GM12801 (cell line): ENCODE results near the gene SH3D21.

Source experiments
- TF ChIP-seq, protein P1 (sequence below): IDR thresholded peaks from one replicate; pipeline ENCODE4 v1.5.1; 2011; ENCODE audit warnings: control low read depth; ENCODE audit not compliant: insufficient read length; ENCODE audit errors: extremely low read depth

Gene SH3D21

DNA sequence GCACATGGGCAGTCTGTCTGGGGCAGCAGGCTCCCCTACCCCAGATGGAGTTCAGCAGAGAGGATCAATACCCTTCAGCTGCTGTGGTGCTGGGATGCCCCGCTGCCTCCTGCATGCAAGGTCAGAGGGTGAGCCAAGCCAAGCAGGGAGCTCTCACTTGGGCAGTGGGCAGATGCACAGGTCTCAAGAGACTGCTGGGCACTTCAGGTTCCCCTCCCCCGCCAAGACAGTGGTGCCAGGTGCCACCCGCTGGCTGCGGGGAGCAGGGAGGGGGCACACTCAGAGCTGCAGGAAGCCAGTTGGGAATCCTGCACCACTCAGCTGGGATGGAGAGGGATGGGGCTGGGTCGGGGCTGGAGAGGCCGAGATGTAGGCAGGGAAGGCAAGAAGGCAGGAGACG is 33.0 kb downstream of the SH3D21 start:
- TF ChIP-seq, protein P1, sequence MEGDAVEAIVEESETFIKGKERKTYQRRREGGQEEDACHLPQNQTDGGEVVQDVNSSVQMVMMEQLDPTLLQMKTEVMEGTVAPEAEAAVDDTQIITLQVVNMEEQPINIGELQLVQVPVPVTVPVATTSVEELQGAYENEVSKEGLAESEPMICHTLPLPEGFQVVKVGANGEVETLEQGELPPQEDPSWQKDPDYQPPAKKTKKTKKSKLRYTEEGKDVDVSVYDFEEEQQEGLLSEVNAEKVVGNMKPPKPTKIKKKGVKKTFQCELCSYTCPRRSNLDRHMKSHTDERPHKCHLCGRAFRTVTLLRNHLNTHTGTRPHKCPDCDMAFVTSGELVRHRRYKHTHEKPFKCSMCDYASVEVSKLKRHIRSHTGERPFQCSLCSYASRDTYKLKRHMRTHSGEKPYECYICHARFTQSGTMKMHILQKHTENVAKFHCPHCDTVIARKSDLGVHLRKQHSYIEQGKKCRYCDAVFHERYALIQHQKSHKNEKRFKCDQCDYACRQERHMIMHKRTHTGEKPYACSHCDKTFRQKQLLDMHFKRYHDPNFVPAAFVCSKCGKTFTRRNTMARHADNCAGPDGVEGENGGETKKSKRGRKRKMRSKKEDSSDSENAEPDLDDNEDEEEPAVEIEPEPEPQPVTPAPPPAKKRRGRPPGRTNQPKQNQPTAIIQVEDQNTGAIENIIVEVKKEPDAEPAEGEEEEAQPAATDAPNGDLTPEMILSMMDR = no peak

DNA sequence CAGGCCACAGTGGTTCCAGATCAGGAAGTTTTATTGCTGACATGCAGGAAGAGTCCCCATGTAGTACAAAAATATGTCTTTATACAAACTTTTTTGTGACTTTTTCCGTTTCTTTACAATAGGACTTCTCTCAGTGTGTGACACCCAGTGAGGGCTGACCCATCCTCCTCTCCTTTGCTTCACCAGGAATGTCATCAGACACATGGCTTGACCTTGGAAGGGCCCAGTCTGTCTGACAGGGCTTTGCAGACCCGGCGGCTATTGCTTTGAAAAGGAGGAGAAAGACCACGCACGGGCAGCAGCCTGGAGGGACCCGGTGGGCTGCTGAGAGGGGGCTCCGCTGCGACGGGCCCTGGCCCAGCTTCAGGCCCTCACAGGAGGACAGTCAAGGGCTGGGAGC is 33.4 kb downstream of the SH3D21 start:
- TF ChIP-seq, protein P1 = no peak

DNA sequence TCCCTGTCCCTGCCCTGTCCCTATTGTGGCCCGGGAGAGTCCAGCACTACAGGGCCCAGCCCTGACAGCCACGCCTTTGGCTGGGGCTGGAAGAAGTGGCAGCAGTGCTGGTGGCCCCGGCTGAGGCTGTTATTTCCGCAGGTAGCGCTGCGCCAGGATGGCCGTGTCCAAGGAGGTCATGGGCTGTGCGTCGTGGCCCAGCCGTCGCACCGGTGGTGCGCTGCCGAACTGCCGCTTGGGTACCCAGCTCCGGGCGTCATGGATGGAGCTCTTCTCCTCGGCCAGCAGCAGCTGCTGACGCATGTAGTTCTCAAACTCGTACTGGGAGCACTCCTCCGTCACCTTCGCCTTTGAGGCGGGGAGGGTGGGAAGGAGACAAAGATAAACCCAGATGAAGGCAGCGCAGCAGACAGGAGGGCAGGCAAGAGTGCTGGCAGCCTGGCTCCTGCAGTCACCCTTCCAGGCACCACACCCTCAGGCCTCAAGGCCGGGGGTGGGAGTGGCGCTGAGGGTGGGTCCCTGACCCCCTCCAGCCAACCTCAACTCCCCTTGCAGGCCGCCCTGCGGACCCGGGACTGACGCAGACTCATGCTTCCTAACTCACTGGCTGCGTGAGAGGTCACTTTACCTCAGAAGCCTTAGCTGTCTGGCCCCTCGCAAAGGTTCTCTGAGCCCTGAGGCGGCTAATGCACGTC is 35.6 kb downstream of the SH3D21 start:
- TF ChIP-seq, protein P1 = no peak

DNA sequence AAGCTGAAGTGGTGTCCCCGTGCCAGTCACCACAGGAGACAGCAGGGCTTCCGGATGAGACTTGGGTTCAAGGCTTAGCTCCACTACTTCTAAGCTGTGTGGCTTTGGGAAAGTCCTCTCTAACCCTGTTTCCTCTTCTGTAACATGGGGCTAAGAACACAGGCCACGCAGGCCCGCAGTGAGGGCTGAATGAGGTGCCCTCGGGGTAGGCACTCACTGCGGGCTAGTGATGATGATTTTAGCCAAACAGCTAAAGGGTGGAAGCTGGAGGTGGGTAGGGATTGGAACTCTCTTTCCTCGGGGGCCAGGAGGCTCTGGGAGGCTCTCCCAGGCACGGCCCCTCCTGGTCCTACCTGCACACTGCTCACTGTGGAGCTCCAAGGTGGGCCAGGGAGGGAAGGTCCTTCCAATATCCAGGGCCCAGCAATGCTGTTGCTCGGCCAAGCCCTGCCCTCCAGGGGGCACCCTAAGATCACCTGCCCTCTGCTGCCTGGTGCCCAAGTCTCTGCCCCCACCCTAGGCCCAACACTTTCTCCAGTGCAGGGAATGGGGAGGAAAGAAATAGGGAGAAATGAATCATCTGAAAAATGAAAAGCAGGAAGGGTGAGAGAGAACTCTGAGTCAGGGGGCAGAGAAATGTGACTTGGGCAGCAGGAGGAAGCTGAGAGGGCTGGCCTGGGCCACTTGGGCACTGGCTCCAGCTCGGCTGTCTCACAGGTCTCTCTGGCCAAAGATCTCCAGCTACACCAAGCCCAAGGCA is 36.4 kb downstream of the SH3D21 start:
- TF ChIP-seq, protein P1 = no peak

DNA sequence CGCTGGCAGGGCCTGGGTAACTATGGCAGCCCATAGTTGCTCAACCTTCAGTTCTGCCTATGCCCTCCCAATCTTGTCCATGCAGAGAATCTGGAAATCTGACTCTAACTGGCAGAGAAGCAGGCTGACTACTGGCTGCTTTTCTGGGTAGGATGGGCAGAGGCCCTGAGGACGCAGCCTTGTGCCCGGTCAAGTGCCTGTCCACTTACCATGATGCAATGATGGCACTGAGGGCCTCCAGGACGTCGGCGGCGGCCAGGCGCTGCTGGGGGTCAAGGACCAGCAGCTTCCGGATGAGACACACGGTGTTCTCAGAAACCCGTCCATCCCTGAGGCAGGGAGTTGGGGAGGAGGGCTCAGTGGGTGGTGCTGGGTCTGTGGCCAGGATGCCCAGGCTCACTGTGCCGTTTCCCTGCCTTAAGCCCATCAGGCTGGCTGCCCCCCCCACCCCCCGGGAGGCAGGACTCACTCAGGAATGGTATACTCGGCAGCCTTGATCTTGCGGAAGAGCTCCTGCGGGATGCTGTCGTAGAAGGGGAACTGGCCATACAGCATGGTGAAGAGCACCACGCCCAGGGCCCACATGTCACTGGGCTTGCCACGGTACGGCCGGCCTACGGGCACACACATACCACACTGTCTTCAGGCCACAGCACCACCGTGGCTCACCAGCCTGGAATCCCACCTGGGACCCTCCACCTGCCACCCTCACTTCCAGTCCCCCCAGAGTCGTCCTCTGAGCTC is 37.7 kb downstream of the SH3D21 start:
- TF ChIP-seq, protein P1 = no peak

DNA sequence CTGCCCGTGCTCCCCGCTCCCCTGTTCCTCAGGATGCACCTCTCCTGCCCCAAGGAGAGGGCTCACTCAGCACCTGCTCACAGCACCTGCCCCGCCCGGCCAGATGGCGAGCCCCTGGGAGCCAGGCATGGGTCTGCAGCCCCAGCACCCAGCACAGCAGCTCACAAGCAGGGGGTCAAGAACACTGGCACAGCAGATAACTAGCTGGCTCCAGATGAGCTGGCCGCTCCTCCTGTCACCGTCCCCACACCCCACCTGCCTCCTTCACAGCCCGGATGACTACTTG is 38.2 kb downstream of the SH3D21 start:
- TF ChIP-seq, protein P1 = no peak

DNA sequence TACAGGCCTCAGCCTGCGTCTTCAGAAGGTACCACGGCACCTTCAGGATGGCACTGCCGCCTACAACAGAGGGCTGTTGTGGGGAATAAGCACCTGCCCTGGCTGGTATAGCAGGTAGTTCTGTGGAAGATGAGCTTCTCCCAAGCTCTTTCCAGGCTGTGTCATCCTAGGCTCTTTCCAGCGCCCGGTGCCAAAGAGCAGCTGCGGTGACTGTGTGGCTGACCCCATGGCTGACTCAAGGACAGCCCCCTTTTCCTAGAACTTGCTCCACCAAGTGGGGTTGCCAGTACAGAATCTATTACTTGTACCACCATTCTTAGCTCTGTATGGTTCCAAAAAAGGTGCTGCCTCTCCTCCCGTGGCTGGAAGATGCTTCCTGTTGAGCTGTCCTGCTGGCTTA is 39.2 kb downstream of the SH3D21 start:
- TF ChIP-seq, protein P1 = no peak
